ENCODE measurements around the gene HMG20A.
"Not testable (repeated sequence)": the region's sequence is repeated elsewhere in the genome, so short reads cannot be mapped to it uniquely, and the experiment has no call there.

Gene HMG20A

DNA sequence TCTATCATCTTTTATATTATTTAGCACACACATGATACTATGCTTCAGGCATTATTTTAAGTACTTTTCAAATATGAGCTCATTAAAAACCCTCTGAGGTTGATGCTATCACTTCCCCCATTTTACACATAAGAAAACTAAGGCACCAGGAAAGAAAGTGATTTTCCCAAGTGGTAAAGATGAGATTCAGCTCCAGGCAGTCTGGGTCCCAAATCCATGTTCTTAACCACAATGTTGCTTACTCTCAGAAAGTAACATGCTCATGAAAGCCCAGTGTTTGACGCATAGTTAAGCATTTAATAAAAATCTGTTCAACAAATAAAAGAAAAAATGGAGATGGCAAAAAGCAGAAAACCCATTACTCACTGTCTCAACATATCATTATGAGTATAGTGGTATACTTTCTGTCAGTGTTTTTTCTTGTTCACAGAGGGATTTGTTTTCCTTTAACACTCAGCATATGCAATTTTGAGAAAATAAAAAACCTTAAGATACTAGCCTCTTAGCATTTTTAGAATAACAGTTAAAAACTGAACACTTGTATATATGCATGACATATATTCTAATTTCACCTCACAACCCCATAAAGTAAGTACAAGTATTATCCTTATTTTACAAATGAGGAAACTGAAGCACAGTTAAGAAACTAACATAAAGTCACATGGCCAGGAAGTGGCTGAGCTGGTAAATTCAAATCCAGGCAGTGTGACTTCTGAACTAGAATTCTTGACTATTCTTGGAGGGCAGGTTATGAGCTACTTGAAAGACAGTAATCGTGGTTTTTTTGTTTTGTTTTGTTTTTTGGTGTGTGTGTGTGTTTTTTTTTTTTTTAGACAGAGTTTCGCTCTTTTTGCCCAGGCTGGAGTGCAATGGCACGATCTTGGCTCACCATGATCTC, 11.2 kb upstream of the HMG20A start:
- no peak for DNase-seq

GRCh38 chr15:77410157-77410500, 10.6 kb upstream of the HMG20A start:
- not testable (repeated sequence) for DNase-seq

DNA sequence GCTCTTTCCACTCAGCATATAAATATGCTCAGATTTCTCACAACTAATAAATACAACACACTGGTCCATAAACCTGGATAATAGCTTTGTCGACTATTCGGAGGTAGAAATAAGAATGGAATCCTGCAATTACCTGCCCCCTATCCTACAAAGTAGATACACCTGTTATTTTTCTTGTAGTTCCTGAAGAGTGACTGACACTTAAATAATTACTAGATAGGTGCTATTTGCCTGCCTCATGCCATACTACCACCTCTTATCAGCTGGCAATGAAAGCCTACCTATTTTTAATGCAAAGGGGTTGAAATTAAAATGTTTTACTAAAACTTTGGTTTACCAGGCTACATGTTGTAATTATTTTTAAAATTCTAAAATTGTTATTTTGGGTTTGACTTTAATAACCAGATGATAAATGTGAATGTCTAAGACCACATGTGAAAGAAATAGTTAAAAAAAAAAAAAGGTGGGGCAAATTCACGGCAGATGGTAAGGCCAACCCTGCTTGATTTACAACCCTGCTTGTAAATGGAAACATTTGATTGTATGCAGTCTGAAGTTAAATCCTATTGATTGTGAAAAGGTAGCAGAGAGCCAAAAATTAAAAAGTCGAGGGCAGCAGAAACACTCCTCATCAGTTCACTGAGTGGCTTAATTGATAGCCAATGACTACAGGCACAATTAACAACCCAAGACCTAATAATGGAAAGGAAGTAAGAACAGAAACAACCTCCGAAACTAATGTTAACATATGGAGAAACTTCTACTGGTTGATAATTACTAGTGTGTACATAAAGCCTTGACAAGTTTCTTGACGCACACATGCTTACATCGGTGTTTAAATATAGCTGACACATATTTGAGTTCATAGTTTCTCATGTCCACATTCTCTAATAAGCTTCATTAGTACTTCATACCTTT, 9.7 kb upstream of the HMG20A start:
- DNase-seq: peak; percentile 62

GRCh38 chr15:77411619-77411976, 9.1 kb upstream of the HMG20A start:
- DNase-seq: no peak

DNA sequence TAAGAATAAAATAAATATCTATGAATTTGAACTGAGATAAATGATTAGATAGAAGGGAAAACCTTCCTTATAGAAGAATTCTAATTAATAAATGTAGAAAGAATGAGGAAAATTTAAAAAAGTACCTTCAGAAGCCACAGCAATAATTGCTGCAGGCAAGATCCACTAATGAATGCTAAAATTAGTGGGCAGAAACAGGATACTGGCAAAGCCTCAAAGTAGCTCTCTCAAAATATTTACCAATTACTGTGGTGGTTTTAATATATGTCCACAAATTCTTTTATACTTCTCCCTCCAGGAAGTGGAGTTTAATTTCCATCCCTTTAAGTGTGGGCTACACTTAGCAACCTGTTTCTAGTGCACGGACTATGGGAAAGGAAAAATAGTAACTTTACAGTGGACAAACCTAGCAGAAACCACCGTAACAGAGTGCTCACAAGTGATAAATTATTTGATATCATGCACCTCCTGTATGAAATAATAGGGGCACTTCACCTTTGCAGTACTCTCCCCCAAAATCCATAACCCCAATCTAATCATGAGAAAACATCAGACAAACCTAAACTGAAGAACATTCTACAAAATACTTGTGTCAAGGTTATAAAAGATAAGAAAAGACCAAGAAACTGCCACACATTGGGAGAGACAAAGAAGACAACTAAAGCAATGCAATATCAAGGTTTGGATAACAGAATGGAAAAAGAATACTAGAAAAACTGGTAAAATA, 7.6 kb upstream of the HMG20A start:
- no peak for DNase-seq

GRCh38 chr15:77413699-77414349, 6.9 kb upstream of the HMG20A start:
- no peak for DNase-seq

DNA sequence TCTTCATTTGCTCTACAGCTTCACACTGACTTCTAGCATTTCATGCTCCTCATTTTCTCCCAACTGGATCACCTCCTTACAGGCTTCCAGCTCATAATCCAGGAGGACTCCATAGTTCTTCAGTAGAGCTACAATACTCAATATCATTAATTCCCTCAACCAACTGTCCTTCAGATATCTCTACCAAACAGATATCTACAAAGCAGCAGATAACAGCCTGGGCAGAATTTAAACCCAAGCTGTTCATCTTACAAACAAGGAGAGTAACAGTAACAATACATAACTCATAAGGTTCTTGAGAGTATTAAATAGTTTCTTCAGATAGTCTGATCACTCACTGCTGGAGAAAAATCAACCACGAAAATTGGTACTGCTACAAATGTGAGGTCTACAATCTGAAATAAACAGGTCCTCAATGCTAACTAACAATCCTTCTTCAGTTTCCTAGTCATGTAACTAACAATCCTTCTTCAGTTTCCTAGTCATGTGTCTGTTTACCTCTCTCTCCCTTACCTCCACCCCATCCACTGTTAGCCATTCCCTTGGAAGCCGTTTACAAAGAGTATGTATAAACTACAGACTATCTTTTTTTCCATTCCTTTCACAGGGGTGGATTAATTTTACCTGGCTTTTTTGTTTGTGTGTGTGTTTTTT, 5.8 kb upstream of the HMG20A start:
- DNase-seq: no peak

DNA sequence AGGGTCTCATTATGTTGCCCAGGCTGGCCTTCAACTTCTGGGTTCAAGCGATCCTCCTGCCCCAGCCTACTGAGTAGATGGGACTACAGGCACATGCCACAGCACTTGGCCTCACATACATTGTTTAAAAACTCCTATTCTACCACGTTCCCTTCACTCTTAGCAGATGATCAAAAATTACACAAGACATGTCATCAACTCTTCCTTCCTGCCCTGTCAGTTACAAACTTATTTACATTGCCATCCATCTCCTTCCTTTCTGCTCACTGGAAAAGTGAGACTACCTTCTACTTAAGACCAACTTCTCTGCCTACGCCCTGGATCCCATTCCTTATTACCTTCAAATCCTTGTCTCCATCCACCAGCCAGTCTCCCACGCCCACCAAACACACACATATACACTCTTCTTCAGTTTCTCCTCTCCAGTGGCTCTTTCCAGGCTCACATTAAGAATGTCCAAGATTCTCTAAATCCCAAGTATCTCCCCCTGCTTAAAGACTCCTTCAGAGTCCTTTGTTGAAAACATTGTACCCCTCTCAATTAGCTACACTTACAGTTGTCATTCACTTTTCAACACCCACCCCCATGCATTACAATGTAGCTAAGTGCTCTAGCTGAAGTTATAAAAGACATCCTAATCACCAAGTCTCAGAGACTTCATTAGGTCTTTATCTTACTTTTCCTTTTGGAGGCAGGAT, 5.1 kb upstream of the HMG20A start:
- DNase-seq: no peak

GRCh38 chr15:77416148-77416455, 4.6 kb upstream of the HMG20A start:
- no peak for DNase-seq

- no peak for DNase-seq
Observed at GRCh38 chr15:77416954-77417353, 3.7 kb upstream of the HMG20A start.

DNA sequence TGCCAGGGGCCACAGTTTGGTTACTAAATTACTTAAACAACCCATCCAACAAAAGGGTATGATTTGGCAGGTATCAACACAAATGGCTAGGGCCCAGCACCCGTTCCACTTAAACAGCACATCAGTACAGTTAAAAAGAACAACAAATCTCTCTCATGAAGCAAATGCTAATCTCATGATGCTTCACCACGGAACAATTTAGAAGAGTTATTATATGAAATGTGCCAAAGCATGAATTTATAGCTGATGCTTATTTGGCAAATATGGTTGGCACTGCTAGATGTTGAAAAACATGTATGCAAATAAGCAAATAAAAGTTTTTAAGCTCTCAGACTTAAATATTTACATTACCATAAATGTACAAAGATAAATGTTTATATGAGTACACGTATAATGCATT, 3.1 kb upstream of the HMG20A start:
- DNase-seq: no peak

- DNase-seq: no peak
Observed at GRCh38 chr15:77418391-77418965, 2.2 kb upstream of the HMG20A start.

- no peak for DNase-seq
Observed at GRCh38 chr15:77418966-77419835, 1.5 kb upstream of the HMG20A start.

- peak; percentile 87 for DNase-seq
Observed at GRCh38 chr15:77419836-77420609, 665 bp upstream of the HMG20A start, which contains the start of gene PEAK1. Gene PEAK1, minus strand, starts transcription at chr15:77420104. Its CDS starts 238,178 bp downstream, at chr15:77181926.

GRCh38 chr15:77421370-77421700, 647 bp downstream of the HMG20A start:
- no peak for DNase-seq

DNA sequence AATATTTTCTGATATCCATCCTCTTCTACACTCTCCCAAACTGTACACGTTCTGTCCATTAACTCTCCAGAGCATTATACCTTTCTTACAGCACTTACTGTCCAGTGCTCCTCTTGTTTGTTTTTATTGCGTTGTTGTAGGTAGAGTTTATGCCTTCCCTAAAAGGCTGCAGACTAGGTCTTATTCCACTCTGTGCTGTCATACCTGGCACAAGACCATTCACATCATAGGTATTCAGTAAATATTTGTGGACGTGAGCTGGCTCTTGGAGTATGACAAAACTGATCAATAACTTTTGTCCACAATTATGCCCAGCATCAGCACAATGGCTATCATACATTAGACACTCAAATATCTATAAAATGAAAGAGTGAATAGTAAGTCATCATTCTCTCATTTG, 4.4 kb downstream of the HMG20A start:
- no peak for DNase-seq

- DNase-seq: no peak
Observed at GRCh38 chr15:77426377-77426776, 5.7 kb downstream of the HMG20A start.

GRCh38 chr15:77426871-77427270, 6.2 kb downstream of the HMG20A start:
- DNase-seq: no peak

- DNase-seq: no peak
Observed at GRCh38 chr15:77430213-77430612, 9.5 kb downstream of the HMG20A start.

GRCh38 chr15:77430652-77431051, 10.0 kb downstream of the HMG20A start:
- DNase-seq: no peak

Data from NCI-H1105 treated with DMSO at 0.1 percent for 48 hours (cell line).